ENCODE data around the gene NTN1. TPM values are rescaled to one million over a fixed set of nuclear protein-coding genes. Genes with fewer than 3 reads are reported as not detected.

NTN1 gene
- total RNA-seq, 1 donor from 2014 or later, result 0.45 TPM

- H2AFZ ChIP-seq (replicated peaks), result no peak overlapping the region
- peaks cover 7% of the 10 kb centered on the region for H3K27me3 Mint-ChIP-seq (ENCODE audit: insufficient read depth, low read depth)
- H3K4me1 ChIP-seq, result no peaks in the 10 kb centered on the region
- H3K36me3 Mint-ChIP-seq, result no peaks in the 10 kb centered on the region
- no peak overlapping the region for H3K4me2 ChIP-seq
- no peak overlapping the region for H3K4me3 ChIP-seq
- H3K79me2 ChIP-seq (ENCODE audit: low read depth), result no peaks in the 10 kb centered on the region
- no peaks in the 10 kb centered on the region for H3K27me3 ChIP-seq
- no peaks in the 10 kb centered on the region for H4K20me1 ChIP-seq (ENCODE audit: low read depth)
- no peak overlapping the region for H3K9ac ChIP-seq
- H3K27ac Mint-ChIP-seq, result no peak overlapping the region
- H3K4me1 Mint-ChIP-seq, result no peaks in the 10 kb centered on the region
- no peak overlapping the region for H3K27ac ChIP-seq
- no peak for DNase-seq (ENCODE audit: low spot score)
- H3K9me3 ChIP-seq (ENCODE audit: low read depth), result peaks cover 6% of the 10 kb centered on the region
- H3K9me3 Mint-ChIP-seq, result peaks cover 15% of the 10 kb centered on the region
- H3F3A ChIP-seq (ENCODE audit: low read depth), result no peaks in the 10 kb centered on the region
- H3K4me3 Mint-ChIP-seq, result no peak overlapping the region
- no peaks in the 10 kb centered on the region for H3K36me3 ChIP-seq
- TF ChIP-seq EZH2 (IDR thresholded peaks at IDR 0.05) (no peak), EZH2phosphoT487 (IDR thresholded peaks at IDR 0.05) (no peak), CTCF (IDR thresholded peaks at IDR 0.05) (no peak)
Observed at GRCh38 chr17:9036336-9036735, 15.0 kb downstream of the NTN1 start.

DNA sequence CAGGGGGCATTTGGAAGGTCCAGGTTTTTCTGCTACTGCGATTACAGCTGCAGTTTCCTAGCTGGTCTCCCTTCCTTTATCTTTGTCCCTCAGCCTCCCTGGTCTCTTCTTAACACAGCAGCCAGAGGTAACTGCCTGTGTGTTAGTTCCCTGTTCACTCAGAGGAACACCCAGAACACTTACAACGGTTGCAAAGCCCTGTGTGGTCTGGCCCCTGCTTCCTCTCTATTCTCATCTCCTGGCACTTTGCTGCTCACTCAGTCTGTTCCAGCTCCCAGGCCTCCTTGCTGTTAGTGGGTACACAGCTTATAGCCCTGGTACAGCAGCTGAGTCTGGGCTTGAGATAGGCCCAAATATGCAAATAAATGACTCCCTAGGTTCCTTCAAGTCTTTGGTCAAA, 16.4 kb downstream of the NTN1 start:
- Mint-ChIP-seq H3K36me3 (no peaks in the 10 kb centered on the region), H3K9me3 (peaks cover 17% of the 10 kb centered on the region), H3K27me3 (ENCODE audit: insufficient read depth, low read depth) (peaks cover 8% of the 10 kb centered on the region), H3K4me3 (no peak overlapping the region), H3K4me1 (no peaks in the 10 kb centered on the region), H3K27ac (no peak overlapping the region)
- no peak overlapping the region for H3K4me3 ChIP-seq
- no peaks in the 10 kb centered on the region for H4K20me1 ChIP-seq (ENCODE audit: low read depth)
- H3K9me3 ChIP-seq (ENCODE audit: low read depth), result peaks cover 6% of the 10 kb centered on the region
- H3F3A ChIP-seq (ENCODE audit: low read depth), result no peaks in the 10 kb centered on the region
- H3K79me2 ChIP-seq (ENCODE audit: low read depth), result no peaks in the 10 kb centered on the region
- no peaks in the 10 kb centered on the region for H3K4me1 ChIP-seq
- H3K27me3 ChIP-seq, result no peaks in the 10 kb centered on the region
- H3K4me2 ChIP-seq, result no peak overlapping the region
- H3K27ac ChIP-seq, result no peak overlapping the region
- no peak for DNase-seq (ENCODE audit: low spot score)
- no peak overlapping the region for H3K9ac ChIP-seq
- TF ChIP-seq EZH2phosphoT487 (IDR thresholded peaks at IDR 0.05), result no peak
- TF ChIP-seq EZH2 (IDR thresholded peaks at IDR 0.05), result no peak
- TF ChIP-seq CTCF (IDR thresholded peaks at IDR 0.05), result no peak
- no peak overlapping the region for H2AFZ ChIP-seq (replicated peaks)
- H3K36me3 ChIP-seq, result no peaks in the 10 kb centered on the region

GRCh38 chr17:9038380-9038779, 17.1 kb downstream of the NTN1 start:
- Histone ChIP-seq H4K20me1 (ENCODE audit: low read depth) (no peaks in the 10 kb centered on the region), H3K4me2 (no peak overlapping the region), H2AFZ (replicated peaks) (no peak overlapping the region), H3K36me3 (no peaks in the 10 kb centered on the region), H3K9ac (no peak overlapping the region), H3K27ac (no peak overlapping the region), H3K4me1 (no peaks in the 10 kb centered on the region), H3F3A (ENCODE audit: low read depth) (no peaks in the 10 kb centered on the region), H3K27me3 (no peaks in the 10 kb centered on the region), H3K4me3 (no peak overlapping the region), H3K79me2 (ENCODE audit: low read depth) (no peaks in the 10 kb centered on the region), H3K9me3 (ENCODE audit: low read depth) (peaks cover 6% of the 10 kb centered on the region)
- H3K36me3 Mint-ChIP-seq, result no peaks in the 10 kb centered on the region
- peaks cover 8% of the 10 kb centered on the region for H3K27me3 Mint-ChIP-seq (ENCODE audit: insufficient read depth, low read depth)
- no peak for DNase-seq (ENCODE audit: low spot score)
- no peak overlapping the region for H3K27ac Mint-ChIP-seq
- no peak for TF ChIP-seq CTCF (IDR thresholded peaks at IDR 0.05)
- TF ChIP-seq EZH2 (IDR thresholded peaks at IDR 0.05), result no peak
- no peak for TF ChIP-seq EZH2phosphoT487 (IDR thresholded peaks at IDR 0.05)
- no peak overlapping the region for H3K4me3 Mint-ChIP-seq
- H3K9me3 Mint-ChIP-seq, result peaks cover 17% of the 10 kb centered on the region
- H3K4me1 Mint-ChIP-seq, result no peaks in the 10 kb centered on the region
